Parathyroid adenoma (tissue), 2 donors: ENCODE measurements around the gene UBXN6.

ENCODE experiments used
- H2AFZ ChIP-seq: fragments of 300-600 bp; sonication (generic); one replicate; pipeline ENCODE4 v1.7.0; 2017; ENCODE audit warnings: antibody characterized with exemption, mild to moderate bottlenecking
- H3K27ac ChIP-seq: fragments of 300-600 bp; sonication (generic); one replicate; pipeline ENCODE4 v1.7.0; 2017
- H3K27me3 ChIP-seq: fragments of 300-600 bp; sonication (generic); one replicate; pipeline ENCODE4 v1.7.0; 2017; ENCODE audit warnings: low read length; ENCODE audit not compliant: control insufficient read depth, insufficient read depth
- H3K36me3 ChIP-seq: fragments of 300-600 bp; sonication (generic); one replicate; pipeline ENCODE4 v1.7.0; 2017; ENCODE audit warnings: low read length; ENCODE audit not compliant: control insufficient read depth, insufficient read depth
- H3K4me1 ChIP-seq: fragments of 300-600 bp; sonication (generic); one replicate; pipeline ENCODE4 v1.7.0; 2017; ENCODE audit warnings: control low read depth
- H3K4me2 ChIP-seq: fragments of 300-600 bp; sonication (generic); one replicate; pipeline ENCODE4 v1.7.0; 2017; ENCODE audit warnings: low read length
- H3K4me3 ChIP-seq: fragments of 300-600 bp; sonication (generic); one replicate; pipeline ENCODE4 v1.7.0; 2017; ENCODE audit warnings: low read depth, low read length
- H3K79me2 ChIP-seq: fragments of 300-600 bp; sonication (generic); one replicate; pipeline ENCODE4 v1.7.0; 2017; ENCODE audit warnings: control low read depth
- H3K9ac ChIP-seq: fragments of 300-600 bp; sonication (generic); one replicate; pipeline ENCODE4 v1.7.0; 2017; ENCODE audit warnings: mild to moderate bottlenecking
- H3K9me3 ChIP-seq: fragments of 300-600 bp; sonication (generic); one replicate; pipeline ENCODE4 v1.7.0; 2017; ENCODE audit warnings: low read length; ENCODE audit not compliant: control insufficient read depth
- TF ChIP-seq, protein P1 (sequence below): fragments of 300-600 bp; sonication (generic); IDR thresholded peaks from one replicate; pipeline ENCODE4 v1.7.0; 2017; ENCODE audit warnings: antibody characterized with exemption, mild to moderate bottlenecking
- donor health status: primary hyperparathyroidism.

The UBXN6 gene

DNA sequence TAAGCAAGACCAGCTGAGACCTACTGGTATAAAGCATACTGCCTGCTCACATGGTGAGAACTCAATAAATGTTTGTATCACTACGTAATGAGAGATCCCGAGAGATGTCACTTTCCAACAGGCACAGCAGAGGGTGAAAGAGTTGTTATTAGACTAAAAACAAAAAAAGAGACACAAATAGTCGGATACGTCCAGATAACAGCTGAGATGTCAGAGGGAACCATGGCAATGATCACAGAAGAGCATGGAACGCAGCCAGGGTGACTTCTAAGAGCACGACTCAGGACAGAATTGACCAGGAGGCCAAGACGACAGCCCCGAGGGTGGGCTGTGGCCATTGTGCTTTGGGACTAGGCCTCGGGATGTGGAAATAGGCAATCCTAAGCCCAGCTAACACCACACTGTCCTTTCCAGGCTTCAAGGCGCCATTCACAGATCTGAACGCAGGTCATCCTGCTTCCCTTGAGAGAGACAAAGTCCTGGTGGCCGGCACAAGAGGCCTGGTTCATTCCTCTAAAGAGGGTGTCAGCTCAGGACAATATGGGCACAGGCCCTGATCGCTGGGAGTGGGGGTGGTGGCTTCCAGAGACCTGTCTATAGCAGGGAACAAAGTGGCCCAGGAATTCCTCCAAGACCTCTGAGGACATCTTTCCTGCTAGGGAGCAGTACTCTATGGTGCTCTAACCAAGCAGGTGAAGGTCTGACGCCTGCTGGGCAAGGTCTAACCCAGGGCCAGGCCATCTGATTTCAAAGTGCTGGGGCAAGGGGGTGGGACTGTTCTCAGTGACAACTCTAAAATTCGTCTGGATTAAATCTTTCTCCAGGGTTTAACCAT, 60.4 kb downstream of the UBXN6 start:
- Histone ChIP-seq H3K79me2 (peaks cover 71% of the 10 kb centered on the region), H3K4me3 (no peak overlapping the region), H3K27me3 (no peaks in the 10 kb centered on the region), H3K36me3 (no peaks in the 10 kb centered on the region), H2AFZ (no peak overlapping the region), H3K4me2 (no peak overlapping the region), H3K9ac (no peak overlapping the region), H3K27ac (peak overlapping the region; percentile 20), H3K9me3 (no peaks in the 10 kb centered on the region), H3K4me1 (peaks cover 28% of the 10 kb centered on the region)
- TF ChIP-seq, protein P1, sequence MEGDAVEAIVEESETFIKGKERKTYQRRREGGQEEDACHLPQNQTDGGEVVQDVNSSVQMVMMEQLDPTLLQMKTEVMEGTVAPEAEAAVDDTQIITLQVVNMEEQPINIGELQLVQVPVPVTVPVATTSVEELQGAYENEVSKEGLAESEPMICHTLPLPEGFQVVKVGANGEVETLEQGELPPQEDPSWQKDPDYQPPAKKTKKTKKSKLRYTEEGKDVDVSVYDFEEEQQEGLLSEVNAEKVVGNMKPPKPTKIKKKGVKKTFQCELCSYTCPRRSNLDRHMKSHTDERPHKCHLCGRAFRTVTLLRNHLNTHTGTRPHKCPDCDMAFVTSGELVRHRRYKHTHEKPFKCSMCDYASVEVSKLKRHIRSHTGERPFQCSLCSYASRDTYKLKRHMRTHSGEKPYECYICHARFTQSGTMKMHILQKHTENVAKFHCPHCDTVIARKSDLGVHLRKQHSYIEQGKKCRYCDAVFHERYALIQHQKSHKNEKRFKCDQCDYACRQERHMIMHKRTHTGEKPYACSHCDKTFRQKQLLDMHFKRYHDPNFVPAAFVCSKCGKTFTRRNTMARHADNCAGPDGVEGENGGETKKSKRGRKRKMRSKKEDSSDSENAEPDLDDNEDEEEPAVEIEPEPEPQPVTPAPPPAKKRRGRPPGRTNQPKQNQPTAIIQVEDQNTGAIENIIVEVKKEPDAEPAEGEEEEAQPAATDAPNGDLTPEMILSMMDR, result no peak
